Measurements from ENCODE around the gene OR2A5.
"Not testable (repeated sequence)": the region's sequence is repeated elsewhere in the genome, so short reads cannot be mapped to it uniquely, and the experiment has no call there.

The OR2A5 gene

GRCh38 chr7:144048648-144049047, at the start of gene OR2A5:
OR2A5 (plus strand) TSS chr7:144048948; CDS start chr7:144050402, 1,454 bp downstream.
- no peak for DNase-seq (ENCODE audit: low read depth)

- no peak for DNase-seq (ENCODE audit: low read depth)
Observed at GRCh38 chr7:144000020-144000419, 48.7 kb upstream of the OR2A5 start, which contains the start of gene OR6B1. OR6B1 (plus strand) TSS chr7:144000320; CDS start chr7:144003997, 3,677 bp downstream.

GRCh38 chr7:144001543-144001942, 47.2 kb upstream of the OR2A5 start:
- no peak for DNase-seq (ENCODE audit: low read depth)

GRCh38 chr7:144004703-144005102, 44.0 kb upstream of the OR2A5 start:
- DNase-seq (ENCODE audit: low read depth), result no peak

GRCh38 chr7:144006029-144006691, 42.6 kb upstream of the OR2A5 start:
- no peak for DNase-seq (ENCODE audit: low read depth)

- DNase-seq (ENCODE audit: low read depth), result no peak
Observed at GRCh38 chr7:144006692-144007042, 42.1 kb upstream of the OR2A5 start.

GRCh38 chr7:144009361-144009760, 39.4 kb upstream of the OR2A5 start:
- no peak for DNase-seq (ENCODE audit: low read depth)

- not testable (repeated sequence) for DNase-seq (ENCODE audit: low read depth)
Observed at GRCh38 chr7:144010061-144010460, 38.7 kb upstream of the OR2A5 start.

- not testable (repeated sequence) for DNase-seq (ENCODE audit: low read depth)
Observed at GRCh38 chr7:144010821-144011220, 37.9 kb upstream of the OR2A5 start.

GRCh38 chr7:144011458-144012230, 37.1 kb upstream of the OR2A5 start:
- no peak for DNase-seq (ENCODE audit: low read depth)

- no peak for DNase-seq (ENCODE audit: low read depth)
Observed at GRCh38 chr7:144018065-144018464, 30.7 kb upstream of the OR2A5 start.

GRCh38 chr7:144019457-144019856, 29.3 kb upstream of the OR2A5 start:
- no peak for DNase-seq (ENCODE audit: low read depth)

GRCh38 chr7:144020340-144020739, 28.4 kb upstream of the OR2A5 start:
- no peak for DNase-seq (ENCODE audit: low read depth)

GRCh38 chr7:144022169-144022568, 26.6 kb upstream of the OR2A5 start:
- no peak for DNase-seq (ENCODE audit: low read depth)

GRCh38 chr7:144023171-144023827, 25.4 kb upstream of the OR2A5 start:
- no peak for DNase-seq (ENCODE audit: low read depth)

- DNase-seq (ENCODE audit: low read depth), result no peak
Observed at GRCh38 chr7:144024213-144024612, 24.5 kb upstream of the OR2A5 start.

GRCh38 chr7:144026203-144026883, 22.4 kb upstream of the OR2A5 start:
- DNase-seq (ENCODE audit: low read depth), result no peak

- no peak for DNase-seq (ENCODE audit: low read depth)
Observed at GRCh38 chr7:144027070-144027469, 21.7 kb upstream of the OR2A5 start.

GRCh38 chr7:144027974-144028373, 20.8 kb upstream of the OR2A5 start:
- DNase-seq (ENCODE audit: low read depth), result no peak

GRCh38 chr7:144028547-144028946, 20.2 kb upstream of the OR2A5 start:
- DNase-seq (ENCODE audit: low read depth), result no peak

GRCh38 chr7:144032516-144032915, 16.2 kb upstream of the OR2A5 start:
- no peak for DNase-seq (ENCODE audit: low read depth)

GRCh38 chr7:144032985-144033709, 15.6 kb upstream of the OR2A5 start:
- no peak for DNase-seq (ENCODE audit: low read depth)
